ENCODE data around the gene HLX.

Gene HLX

GRCh38 chr1:220925707-220926106, 46.5 kb downstream of the HLX start:
- DNase-seq (ENCODE audit: low read depth): no peak

GRCh38 chr1:220926146-220926545, 46.9 kb downstream of the HLX start:
- DNase-seq (ENCODE audit: low read depth): no peak

GRCh38 chr1:220927442-220927841, 48.2 kb downstream of the HLX start:
- DNase-seq (ENCODE audit: low read depth): no peak

- no peak for DNase-seq (ENCODE audit: low read depth)
Observed at GRCh38 chr1:220928320-220928719, 49.1 kb downstream of the HLX start.

- no peak for DNase-seq (ENCODE audit: low read depth)
Observed at GRCh38 chr1:220928725-220929300, 49.6 kb downstream of the HLX start.

- no peak for DNase-seq (ENCODE audit: low read depth)
Observed at GRCh38 chr1:220929304-220929703, 50.1 kb downstream of the HLX start.

Measured in activated T-cell treated with anti-CD3 and anti-CD28 coated beads for 24 hours (primary cell).